ENCODE data around the gene CDX1.

The CDX1 gene

DNA sequence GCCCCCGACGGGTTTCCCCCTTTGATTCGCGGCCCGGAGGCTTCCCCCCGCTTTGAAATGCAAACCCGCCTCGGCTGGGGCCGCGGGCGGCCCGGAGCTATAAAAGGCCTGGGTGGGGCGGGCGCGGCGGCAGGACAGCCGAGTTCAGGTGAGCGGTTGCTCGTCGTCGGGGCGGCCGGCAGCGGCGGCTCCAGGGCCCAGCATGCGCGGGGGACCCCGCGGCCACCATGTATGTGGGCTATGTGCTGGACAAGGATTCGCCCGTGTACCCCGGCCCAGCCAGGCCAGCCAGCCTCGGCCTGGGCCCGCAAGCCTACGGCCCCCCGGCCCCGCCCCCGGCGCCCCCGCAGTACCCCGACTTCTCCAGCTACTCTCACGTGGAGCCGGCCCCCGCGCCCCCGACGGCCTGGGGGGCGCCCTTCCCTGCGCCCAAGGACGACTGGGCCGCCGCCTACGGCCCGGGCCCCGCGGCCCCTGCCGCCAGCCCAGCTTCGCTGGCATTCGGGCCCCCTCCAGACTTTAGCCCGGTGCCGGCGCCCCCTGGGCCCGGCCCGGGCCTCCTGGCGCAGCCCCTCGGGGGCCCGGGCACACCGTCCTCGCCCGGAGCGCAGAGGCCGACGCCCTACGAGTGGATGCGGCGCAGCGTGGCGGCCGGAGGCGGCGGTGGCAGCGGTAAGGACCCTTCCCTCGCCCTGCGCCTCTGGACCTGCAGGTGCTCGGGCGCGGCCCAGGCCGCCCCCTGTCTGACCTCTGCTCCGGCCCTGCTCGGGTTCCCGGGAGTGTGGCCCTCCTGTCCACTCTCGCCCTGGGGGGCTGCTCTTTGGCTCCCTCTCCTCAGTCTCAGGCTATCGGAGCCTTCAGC lies at the start of gene CDX1:
Gene CDX1, plus strand, starts transcription at position 129 of the 862 bp plus-strand sequence. Its CDS starts 99 bp downstream, at position 228.
- no peak for DNase-seq

DNA sequence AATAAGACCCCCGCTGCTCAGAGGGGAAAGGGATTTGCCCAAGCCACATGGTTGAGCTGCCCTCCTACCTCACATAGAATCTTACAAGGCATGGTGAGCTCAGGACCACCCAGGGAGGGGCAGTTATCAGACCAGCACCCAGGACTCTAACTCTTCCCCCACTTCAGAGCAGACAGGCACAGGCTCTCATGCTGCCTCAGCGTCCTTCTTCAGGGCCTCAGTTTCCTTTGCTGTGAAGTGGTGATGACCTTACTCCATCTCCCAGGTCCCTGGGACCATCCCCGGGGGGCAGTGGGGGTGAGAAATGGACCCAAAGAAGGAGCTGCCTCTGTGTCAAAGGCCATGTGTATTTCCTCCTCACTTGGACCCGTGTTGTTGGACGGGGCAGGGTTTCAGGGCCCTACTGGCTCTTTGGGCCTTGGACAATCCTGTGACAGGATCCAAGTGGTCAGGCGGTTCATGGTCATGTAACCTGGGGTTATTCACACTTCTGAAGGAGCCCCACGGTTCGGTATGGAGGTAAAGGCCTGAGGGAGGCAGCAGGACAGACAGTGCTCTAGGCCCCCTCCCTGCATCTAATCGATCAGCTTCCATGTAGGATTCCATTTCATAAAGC lies 48.5 kb upstream of the CDX1 start:
- no peak for DNase-seq

DNA sequence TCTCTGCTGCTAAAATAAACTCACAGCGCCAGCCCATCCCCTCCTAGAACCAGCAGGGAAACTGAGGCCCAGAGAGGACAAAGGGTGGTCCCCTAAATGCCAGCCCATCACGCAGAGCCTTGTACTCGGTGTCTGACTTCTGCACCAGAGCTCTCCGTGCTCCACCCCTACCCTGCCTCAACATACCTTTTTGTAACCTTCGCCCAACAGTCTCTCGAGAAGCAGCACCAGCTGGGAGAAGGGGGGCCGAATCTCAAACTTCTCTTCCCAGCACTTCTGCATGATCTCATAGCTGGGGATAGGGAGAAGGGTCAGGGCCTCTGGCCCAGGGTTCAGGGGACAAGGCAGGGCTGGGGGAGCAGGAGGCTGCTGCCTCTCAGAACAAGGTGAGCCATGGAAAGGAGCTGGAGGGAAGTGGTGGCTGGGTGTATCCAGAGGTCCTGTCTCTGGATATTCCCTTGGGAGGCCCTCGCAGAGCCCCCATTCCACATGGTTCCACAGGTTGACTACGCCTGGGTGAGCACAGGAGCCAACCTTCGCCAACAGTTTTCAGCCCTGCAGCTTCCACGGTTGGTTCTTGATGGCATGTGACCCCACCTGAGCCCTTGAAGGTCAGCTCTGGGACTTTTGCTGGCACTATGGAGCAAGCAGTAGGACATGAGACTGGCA lies 47.9 kb upstream of the CDX1 start:
- no peak for DNase-seq

DNA sequence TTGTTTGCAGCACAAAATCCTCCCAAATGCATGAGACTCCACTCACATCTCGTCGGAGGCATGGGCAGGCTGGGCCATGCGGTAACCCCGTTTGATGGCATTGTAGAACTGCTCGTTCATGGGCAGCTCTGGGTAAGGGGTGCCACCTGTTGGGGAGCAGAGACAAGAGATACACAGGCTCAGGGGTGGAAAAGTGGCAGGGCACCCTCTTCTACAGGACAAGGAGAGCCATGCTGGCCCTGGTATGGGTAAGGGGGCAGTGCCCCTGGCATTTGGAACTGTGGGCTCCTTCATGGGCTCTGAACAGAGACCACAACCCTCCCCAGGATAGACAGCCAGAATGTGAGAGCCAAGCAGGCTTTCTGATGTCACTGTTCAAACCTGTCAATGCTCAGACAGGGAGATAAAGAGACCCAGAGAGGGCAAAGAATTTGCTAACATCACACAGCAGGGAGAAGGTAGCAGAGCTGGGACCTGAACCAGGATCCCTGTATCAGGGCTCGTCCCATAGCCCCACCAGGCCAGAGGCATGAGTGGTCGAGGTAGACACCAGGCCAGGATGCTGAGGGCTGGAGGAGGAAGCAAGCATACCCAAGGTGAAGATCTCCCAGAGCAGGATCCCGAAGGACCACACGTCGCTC lies 47.0 kb upstream of the CDX1 start:
- no peak for DNase-seq

DNA sequence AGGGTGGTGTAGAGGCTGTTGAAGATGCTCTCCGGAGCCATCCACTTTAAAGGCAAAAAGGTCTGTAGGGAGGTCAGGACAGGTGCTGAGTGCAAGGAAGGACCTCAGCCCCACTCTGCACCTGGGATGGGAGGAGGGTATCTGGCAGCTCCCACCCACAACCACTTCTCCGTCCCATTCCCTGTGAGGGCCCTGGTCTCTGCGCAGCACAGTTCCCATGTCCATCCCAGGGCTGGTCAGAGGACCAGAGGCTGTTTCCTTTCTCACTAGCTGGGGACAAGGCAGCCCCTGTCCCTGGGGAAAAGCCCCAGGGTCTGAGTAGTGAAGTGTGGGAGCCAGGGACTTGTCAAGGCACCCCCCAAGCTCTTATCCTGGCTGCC lies 46.5 kb upstream of the CDX1 start:
- no peak for DNase-seq

DNA sequence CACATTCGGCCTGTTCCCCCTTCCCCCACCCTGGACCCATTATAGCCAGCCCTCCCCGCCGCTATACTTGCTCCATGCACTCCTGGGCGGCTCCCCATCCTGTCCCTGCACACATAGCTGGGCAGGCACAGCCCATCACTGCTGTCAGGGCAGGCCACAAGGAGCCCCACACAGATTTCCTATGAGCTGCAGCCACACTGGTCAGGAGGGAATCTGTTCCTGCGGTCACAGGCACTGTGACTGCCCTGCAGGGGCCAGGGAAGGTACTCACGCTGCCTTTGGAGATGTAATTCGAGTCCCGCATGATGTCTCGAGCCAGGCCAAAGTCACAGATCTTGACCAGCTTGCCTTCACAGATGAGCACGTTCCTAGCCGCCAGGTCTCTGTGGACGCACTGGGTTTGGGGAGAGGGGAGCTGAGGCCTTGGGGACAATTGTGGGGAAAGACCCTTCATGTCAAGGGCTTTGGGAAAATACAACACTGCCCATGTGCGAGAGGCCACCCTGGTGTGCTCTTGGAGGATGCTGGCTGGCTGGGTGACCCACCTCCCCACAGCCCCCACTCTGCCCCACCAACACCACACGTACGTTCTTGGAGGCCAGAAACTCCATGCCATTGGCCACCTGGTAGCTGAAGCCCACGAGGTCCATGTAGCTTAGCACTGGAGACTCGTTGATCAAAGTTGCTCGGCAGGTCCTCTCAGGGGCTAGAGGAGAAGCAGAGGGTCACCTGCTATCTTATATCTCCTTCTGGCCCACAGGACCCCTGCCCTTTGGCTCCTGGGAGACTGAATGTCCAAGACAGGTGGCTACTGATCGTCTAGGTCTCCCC lies 45.7 kb upstream of the CDX1 start:
- no peak for DNase-seq

DNA sequence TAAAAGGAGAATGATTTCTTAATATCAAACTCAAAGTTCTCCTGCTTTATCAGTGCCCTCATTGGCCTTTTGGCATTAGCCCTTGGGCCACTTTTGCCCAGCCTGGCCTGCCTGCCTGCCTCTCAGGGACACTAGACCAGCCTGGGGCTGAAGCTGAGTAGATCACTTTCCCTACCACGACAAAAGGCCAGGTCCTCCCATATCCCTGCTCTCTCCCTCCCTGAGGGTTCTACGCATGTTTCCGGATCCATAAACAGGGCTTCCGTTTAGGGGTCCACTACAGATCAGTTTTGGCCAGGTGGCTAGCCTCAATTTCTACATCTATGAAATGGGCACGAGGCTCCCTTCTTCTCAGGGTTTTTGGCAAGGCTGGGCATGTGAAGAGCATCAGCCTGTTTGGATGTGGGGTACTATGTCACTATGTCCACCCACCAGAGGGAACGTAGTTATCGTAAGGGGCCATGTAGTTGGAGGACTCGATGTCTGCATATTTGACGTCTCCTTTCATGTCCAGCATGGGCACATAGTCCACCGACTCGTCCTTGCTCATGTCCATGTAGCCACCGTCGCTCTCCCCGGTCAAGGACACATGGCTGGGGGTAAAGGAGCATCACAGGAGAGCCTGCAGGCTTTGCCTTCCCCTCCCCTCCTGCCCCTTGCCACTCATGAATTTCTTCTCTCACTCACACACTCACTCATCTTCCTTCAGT lies 45.0 kb upstream of the CDX1 start:
- DNase-seq = no peak

DNA sequence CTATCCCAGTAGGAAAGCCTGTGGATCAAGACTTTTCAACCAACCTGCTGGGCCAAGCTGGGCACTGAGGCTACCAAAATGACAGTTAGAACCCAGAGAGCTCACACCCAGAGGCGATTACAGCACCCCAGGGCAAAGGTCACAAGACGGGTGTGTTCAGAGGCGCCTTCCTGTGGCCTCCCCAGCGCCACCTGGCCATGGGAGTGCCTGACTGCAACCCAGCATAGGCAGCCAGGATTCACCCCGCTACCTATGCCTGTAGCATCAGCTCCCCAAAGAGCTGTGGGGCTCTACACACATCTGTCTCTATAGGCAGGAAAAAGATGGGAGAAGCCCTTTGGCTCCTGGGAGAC lies 44.4 kb upstream of the CDX1 start:
- no peak for DNase-seq

DNA sequence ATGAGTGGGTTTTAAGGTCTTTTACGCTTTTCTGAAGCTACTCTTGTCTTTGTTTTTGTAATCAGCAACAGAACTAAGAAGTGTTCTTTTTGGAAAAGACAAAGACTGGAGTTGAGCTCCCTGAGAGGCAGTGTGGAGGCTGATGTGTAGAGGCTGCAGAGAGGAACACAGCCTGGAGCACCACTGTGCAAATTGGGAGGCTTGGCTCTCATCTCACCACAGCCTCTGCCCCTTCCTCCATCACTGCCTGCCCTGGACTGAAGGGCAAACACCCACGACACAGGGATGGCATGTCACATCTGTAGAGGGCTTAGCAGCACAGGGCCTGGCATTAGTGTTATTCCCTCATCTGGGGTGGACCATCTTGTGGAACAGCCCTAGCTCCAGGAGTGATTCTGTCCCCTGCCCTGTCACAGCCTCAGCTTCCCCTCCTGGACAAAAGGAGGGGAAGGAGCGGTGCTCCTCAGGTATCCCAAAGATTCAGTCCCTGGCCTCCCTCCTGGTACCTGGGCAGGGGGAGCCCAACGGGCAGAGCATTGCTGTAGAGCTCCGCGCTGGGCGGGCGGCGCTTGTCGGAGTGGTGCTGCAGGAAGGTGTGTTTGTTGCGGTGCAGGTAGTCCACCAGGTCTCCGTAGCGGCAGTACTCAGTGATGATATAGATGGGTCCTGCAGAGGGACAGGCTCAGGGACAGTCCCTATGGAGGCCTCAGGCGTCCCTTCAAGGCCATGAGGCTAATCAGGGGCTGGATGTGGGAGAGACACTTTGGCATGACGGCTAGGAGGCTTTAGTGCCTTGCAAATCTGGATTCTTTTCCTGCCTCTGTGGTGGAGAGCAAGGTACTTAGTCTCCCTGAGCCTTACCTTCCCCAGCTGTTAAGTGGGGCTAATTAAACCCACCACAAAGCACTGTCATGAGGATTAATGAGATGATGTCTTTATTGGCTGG lies 43.8 kb upstream of the CDX1 start:
- DNase-seq = no peak

DNA sequence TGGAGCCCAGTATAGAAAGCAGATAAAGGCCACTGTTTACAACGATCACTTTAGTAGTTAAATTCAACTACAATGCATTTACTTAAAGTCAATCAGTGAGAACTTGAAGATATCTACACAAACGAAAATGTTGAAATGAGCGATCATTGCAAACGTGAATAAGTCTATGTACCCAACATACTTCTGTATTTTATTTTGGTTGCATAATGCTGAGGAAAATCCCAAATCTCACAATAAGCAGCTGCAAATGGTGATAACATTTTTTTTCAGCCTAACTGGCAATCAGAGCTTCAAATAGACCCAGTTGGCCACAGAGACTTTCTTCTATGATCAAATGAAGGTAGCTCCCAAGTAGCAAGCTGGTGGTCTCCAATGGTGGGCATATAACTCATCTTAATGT lies 43.0 kb upstream of the CDX1 start:
- DNase-seq = no peak

DNA sequence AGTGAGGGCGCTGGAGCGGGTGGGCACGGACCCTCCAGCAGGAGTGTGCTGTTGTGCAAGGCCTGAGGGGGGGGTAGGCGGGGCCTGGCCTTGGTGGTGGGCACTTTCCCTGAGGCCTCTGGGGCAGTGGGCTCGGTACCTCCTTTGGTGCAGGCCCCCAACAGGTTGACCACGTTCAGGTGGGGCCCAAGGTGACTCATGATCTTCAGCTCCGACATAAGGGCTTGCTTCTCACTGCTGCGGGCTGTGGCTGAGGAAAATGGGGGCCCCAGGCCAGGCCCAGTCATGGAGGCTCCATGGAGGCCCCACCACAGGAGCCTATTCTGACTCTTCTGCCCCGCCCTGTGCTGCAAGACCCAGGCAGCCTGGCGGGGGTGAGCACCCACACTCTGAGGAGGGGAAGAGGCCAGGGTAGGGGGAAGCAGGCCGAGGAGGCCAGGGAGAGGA lies 42.4 kb upstream of the CDX1 start:
- no peak for DNase-seq

DNA sequence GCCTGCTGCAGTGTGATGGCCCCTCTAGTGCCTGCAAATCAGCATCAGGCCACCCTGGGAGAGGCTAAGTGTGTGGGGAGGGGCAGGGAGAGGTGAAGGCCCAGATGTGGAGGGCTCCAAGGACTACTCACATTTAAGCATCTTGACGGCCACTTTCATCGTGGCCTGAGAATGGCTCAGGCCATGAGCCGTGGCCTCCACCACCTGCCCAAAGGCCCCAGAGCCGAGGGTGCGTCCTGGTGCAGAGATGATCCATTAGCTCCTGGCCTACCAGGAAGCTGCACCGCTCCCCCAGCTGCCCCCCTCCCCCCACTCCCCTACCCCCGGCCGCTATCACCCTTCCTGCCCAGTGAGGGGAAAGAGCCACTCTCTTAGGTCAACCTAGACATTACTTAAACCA lies 42.0 kb upstream of the CDX1 start:
- DNase-seq = no peak

DNA sequence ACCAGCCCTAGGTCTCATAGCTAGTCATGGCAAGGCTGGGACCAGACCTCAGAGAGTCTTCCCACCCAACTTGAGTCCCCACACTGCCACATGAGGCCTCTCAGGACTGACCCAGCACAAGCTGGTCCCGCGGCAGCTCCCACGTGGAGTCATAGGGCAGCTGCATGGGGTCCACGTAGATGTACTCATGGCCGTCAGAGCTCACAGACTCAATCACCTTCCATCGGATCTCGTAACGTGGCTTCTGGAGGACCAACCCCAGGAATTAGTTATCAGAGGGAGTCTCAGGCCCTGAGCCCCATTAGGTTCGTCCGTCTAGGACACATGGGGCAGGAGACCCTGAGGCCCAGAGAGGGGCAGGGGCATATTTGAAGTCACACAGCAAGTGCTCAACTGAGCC lies 41.2 kb upstream of the CDX1 start:
- DNase-seq = no peak

DNA sequence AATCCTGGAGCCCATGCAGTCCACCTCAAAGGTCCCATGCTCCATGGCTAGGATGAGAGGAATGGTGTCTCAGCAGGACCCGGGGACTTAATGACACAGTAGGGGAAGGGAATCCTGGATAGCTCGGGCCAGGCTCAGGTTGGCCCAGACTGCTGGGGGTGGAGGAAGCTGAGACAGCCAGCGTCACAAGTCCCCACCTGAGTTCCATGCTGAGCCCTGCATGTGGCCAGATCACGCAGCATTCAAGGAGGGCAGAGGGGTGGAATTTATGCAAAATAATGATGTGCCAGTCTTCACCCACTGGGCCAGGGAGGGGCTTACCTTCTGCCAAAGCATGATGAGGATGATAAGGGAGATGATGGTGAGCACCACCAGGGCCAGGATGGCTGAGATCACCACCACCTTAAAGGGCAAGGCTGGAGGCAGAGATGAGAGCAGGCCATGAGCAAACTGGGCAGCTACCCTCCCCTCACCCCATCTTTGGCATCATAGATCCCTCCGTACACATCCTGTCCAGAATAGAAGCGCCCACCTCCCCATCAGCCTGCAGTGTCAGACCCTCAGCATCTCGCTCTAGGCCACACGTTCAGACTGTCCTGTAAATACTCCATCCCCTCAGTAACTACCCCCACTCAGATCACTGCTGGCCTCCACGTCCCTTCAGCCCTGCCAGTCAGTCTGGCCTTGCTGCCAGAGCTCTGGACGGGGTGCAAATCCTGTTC lies 40.2 kb upstream of the CDX1 start:
- no peak for DNase-seq

DNA sequence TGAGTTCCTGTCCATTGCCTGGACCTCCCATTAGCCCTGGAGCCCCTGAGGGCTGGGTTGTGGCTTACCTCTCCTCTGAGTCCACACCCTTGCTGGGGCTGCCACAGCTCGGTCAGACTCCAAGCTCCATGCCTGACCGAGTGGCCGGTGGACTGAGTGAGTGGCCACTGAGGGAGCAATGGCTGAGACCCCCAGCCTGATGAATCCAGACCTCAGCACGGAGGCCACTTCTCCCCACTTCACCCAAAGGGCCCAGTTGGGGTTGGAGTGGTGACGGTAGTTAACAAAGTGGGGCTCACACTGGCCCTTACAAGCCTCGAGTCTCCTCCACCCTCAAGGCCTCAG lies 39.7 kb upstream of the CDX1 start:
- no peak for DNase-seq

DNA sequence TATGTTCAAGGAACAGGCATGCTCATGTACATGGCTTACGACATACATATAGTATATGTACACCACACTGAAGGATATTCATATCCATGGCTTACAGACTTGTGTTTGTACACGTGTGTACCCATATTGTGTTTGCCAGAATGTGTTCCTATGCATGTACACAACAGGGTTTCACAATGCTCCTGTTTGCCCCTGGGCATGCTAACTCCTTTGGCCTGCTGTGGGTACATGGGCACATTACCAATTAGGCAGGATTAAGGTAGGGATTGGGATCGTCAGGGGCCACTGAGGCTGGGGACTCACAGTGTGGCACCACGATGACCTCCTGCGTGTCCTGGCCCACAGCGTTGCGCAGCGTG lies 37.1 kb upstream of the CDX1 start:
- DNase-seq = no peak

DNA sequence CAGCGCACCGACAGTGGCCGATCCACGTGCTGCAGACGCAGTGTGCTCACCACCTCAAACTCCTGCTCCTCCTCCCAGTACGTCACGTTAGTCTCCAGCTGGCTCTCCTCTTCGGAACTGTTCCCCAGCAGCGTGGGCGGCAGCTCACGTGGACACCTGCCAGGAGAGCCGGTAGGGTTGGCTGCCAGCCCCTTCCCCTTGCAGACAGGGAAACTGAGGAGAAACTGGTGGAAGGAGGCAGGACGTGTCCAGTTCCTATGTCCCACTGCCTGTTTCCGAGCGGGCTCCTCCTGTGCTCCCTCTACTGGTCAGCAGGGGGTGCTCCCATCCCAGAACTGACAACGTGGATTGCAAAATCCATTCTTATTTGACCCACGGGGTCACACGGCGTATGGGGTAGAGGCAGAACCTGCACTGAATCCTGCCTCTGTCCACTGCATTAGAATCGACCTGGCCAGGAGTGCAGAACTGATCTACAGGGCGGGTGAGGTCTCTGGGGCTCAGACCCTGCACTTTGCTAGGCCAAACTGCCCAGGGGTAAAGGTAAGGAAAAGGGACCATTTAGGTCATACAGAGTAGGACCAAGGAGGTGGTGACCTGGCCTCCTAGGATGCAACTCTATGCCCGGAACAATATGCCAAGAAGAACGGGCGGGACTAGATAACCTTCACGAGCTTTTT lies 36.6 kb upstream of the CDX1 start:
- peak in 1 of 4 experiments; percentile 10 for DNase-seq

DNA sequence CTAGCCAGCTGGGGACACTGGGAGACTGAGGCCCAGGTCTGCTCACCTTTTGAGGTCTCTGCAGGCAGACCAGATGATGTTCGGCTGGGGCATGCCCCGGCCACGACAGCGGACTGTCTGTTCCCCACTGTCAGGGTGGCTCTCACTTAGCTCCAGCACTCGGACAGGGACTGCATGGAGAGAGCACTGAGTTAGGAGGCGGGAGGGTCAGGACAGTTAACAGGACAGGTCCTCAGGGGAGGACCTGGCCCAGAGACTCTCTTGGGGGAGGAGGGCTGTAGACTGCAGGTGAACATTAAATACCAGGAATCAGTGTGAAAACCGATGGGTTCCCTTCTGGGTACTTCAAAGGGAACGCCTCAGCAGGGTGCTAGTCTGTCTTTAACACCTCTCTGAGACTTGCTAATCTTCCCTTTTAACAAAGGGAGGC lies 36.1 kb upstream of the CDX1 start:
- DNase-seq = no peak

DNA sequence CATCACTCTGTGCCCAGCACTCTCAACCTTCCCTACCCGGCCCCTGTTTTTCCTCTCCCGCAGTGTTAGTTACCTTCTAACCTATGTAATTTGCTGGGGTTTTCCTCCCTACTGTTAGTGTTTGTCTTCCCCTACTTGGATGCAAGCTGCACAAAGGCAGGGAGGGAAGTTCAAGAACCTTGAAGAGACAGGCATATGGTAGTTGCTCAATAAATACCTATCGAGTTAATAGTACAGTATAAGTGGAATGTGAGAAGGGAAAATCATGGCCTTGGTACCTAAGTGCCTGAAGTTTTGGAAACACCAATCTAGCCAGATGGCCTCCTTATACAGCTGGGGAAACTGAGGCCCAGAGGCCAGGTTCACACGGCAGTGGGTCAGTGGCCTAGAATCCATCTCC lies 35.1 kb upstream of the CDX1 start:
- no peak for DNase-seq
